ENCODE measurements around the gene AOC2.

GRCh38 chr17:42848093-42848492 is 3.7 kb downstream of the AOC2 start:
- TF ChIP-seq CTCF (IDR thresholded peaks at IDR 0.05): no peak
- TF ChIP-seq POLR2A (IDR thresholded peaks at IDR 0.05): no peak
